ENCODE measurements around the gene ZNF430. TPM values are rescaled to one million over a fixed set of nuclear protein-coding genes. Genes with fewer than 3 reads are reported as not detected.

Gene ZNF430
- total and polyA plus RNA-seq, 2 experiments from 2014 or later, result 13.1 to 20.0 TPM

GRCh38 chr19:21082011-21082975, 61.8 kb downstream of the ZNF430 start, which contains the start of gene ZNF714 (continued):
- TF ChIP-seq, protein P1, sequence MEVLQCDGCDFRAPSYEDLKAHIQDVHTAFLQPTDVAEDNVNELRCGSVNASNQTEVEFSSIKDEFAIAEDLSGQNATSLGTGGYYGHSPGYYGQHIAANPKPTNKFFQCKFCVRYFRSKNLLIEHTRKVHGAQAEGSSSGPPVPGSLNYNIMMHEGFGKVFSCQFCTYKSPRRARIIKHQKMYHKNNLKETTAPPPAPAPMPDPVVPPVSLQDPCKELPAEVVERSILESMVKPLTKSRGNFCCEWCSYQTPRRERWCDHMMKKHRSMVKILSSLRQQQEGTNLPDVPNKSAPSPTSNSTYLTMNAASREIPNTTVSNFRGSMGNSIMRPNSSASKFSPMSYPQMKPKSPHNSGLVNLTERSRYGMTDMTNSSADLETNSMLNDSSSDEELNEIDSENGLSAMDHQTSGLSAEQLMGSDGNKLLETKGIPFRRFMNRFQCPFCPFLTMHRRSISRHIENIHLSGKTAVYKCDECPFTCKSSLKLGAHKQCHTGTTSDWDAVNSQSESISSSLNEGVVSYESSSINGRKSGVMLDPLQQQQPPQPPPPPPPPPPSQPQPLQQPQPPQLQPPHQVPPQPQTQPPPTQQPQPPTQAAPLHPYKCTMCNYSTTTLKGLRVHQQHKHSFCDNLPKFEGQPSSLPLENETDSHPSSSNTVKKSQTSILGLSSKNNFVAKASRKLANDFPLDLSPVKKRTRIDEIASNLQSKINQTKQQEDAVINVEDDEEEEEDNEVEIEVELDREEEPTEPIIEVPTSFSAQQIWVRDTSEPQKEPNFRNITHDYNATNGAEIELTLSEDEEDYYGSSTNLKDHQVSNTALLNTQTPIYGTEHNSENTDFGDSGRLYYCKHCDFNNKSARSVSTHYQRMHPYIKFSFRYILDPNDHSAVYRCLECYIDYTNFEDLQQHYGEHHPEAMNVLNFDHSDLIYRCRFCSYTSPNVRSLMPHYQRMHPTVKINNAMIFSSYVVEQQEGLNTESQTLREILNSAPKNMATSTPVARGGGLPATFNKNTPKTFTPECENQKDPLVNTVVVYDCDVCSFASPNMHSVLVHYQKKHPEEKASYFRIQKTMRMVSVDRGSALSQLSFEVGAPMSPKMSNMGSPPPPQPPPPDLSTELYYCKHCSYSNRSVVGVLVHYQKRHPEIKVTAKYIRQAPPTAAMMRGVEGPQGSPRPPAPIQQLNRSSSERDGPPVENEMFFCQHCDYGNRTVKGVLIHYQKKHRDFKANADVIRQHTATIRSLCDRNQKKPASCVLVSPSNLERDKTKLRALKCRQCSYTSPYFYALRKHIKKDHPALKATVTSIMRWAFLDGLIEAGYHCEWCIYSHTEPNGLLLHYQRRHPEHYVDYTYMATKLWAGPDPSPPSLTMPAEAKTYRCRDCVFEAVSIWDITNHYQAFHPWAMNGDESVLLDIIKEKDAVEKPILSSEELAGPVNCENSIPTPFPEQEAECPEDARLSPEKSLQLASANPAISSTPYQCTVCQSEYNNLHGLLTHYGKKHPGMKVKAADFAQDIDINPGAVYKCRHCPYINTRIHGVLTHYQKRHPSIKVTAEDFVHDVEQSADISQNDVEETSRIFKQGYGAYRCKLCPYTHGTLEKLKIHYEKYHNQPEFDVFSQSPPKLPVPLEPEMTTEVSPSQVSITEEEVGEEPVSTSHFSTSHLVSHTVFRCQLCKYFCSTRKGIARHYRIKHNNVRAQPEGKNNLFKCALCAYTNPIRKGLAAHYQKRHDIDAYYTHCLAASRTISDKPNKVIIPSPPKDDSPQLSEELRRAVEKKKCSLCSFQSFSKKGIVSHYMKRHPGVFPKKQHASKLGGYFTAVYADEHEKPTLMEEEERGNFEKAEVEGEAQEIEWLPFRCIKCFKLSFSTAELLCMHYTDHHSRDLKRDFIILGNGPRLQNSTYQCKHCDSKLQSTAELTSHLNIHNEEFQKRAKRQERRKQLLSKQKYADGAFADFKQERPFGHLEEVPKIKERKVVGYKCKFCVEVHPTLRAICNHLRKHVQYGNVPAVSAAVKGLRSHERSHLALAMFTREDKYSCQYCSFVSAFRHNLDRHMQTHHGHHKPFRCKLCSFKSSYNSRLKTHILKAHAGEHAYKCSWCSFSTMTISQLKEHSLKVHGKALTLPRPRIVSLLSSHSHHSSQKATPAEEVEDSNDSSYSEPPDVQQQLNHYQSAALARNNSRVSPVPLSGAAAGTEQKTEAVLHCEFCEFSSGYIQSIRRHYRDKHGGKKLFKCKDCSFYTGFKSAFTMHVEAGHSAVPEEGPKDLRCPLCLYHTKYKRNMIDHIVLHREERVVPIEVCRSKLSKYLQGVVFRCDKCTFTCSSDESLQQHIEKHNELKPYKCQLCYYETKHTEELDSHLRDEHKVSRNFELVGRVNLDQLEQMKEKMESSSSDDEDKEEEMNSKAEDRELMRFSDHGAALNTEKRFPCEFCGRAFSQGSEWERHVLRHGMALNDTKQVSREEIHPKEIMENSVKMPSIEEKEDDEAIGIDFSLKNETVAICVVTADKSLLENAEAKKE (CRISPR knock-in tag; IDR thresholded peaks at IDR 0.05), result no peak
- TF ChIP-seq ZNF331 (CRISPR knock-in tag; IDR thresholded peaks at IDR 0.05; ENCODE audit: low read depth) (no peak), JUNB (IDR thresholded peaks at IDR 0.05; ENCODE audit: unreplicated experiment) (no peak), CREB1 (CRISPR knock-in tag; IDR thresholded peaks at IDR 0.05; ENCODE audit: low read depth) (no peak)

- Mint-ChIP-seq H3K4me1 (peaks cover 12% of the 10 kb centered on the region), H3K9me3 (no peaks in the 10 kb centered on the region), H3K27ac (no peak overlapping the region), H3K4me3 (no peak overlapping the region), H3K27me3 (ENCODE audit: insufficient read depth, low read depth, poor library complexity) (peaks cover 6% of the 10 kb centered on the region), H3K36me3 (ENCODE audit: low read depth) (peaks cover 35% of the 10 kb centered on the region)
- Histone ChIP-seq H3F3A (replicated peaks; ENCODE audit: low read depth) (no peaks in the 10 kb centered on the region), H3K36me3 (ENCODE audit: insufficient read depth) (no peaks in the 10 kb centered on the region), H3K27ac (ENCODE audit: low read depth) (no peak overlapping the region), H3K4me1 (ENCODE audit: insufficient read depth) (no peaks in the 10 kb centered on the region; the same call in 1 of the 2 replicates), H3K27me3 (ENCODE audit: insufficient read depth) (no peaks in the 10 kb centered on the region), H3K4me2 (no peak overlapping the region), H2AFZ (no peak overlapping the region), H3K79me2 (replicated peaks; ENCODE audit: insufficient read depth) (peaks cover 32% of the 10 kb centered on the region), H3K9me2 (ENCODE audit: insufficient read depth) (no peaks in the 10 kb centered on the region), H4K20me1 (replicated peaks; ENCODE audit: insufficient read depth) (0 out of 2 replicates have a peak, but pooled peaks cover 3% of the 10 kb centered on the region), H3K4me3 (no peak overlapping the region)
- no peak for ATAC-seq
- DNase-seq (ENCODE audit: low spot score), result no peak
- TF ChIP-seq CREB1 (CRISPR knock-in tag; IDR thresholded peaks at IDR 0.05; ENCODE audit: low read depth) (no peak), STAT1 (IDR thresholded peaks at IDR 0.05; ENCODE audit: unreplicated experiment) (no peak)
- TF ChIP-seq, protein P1 (CRISPR knock-in tag; IDR thresholded peaks at IDR 0.05), result no peak
Observed at GRCh38 chr19:21084343-21084742, 63.9 kb downstream of the ZNF430 start.

All from GM23338 (cell line).